Measurements from ENCODE around the gene IFT20.

Gene IFT20

GRCh38 chr17:28370744-28371103, 35.5 kb upstream of the IFT20 start:
- no peaks in the 10 kb centered on the region for H3K79me2 ChIP-seq (ENCODE audit: insufficient read depth, low read depth)
- peaks cover 18% of the 10 kb centered on the region for H3K4me1 ChIP-seq (ENCODE audit: low read depth, poor library complexity, severe bottlenecking)
- H4K20me1 ChIP-seq (ENCODE audit: insufficient read depth) = no peaks in the 10 kb centered on the region
- no peak overlapping the region for H3K9ac ChIP-seq
- peak overlapping the region; percentile 98; the same call in 1 of the 2 replicates for H2AFZ ChIP-seq (ENCODE audit: low read depth)
- no peaks in the 10 kb centered on the region for H3K36me3 ChIP-seq (ENCODE audit: insufficient read depth)
- no peak overlapping the region for H3K27ac ChIP-seq
- H3K4me2 ChIP-seq = peak overlapping the region; percentile 94
- H3K4me3 ChIP-seq (IDR thresholded peaks at IDR 0.05; ENCODE audit: insufficient read depth, low read depth, low read length) = no peak overlapping the region
- TF ChIP-seq CTCF (conservative IDR thresholded peaks at IDR 0.05; ENCODE audit: low read depth, low read length) = no peak
- no peaks in the 10 kb centered on the region; the same call in 1 of the 2 replicates for H3K27me3 ChIP-seq (ENCODE audit: insufficient read depth, low read depth)

GRCh38 chr17:28370035-28370743, 34.9 kb upstream of the IFT20 start, which contains the start of gene VTN:
Gene VTN (minus strand): TSS chr17:28370307. CDS start chr17:28370203, 104 bp downstream.
- no peak for TF ChIP-seq CTCF (conservative IDR thresholded peaks at IDR 0.05; ENCODE audit: low read depth, low read length)
- H3K4me2 ChIP-seq = peak within 1 kb of the TSS; percentile 94
- peaks cover 18% of the 10 kb centered on the region for H3K4me1 ChIP-seq (ENCODE audit: low read depth, poor library complexity, severe bottlenecking)
- no peaks in the 10 kb centered on the region for H4K20me1 ChIP-seq (ENCODE audit: insufficient read depth)
- no peak within 1 kb of the TSS for H3K9ac ChIP-seq
- no peak within 1 kb of the TSS for H3K4me3 ChIP-seq (IDR thresholded peaks at IDR 0.05; ENCODE audit: insufficient read depth, low read depth, low read length)
- no peaks in the 10 kb centered on the region; the same call in 1 of the 2 replicates for H3K27me3 ChIP-seq (ENCODE audit: insufficient read depth, low read depth)
- H3K27ac ChIP-seq = no peak within 1 kb of the TSS
- H2AFZ ChIP-seq (ENCODE audit: low read depth) = peak within 1 kb of the TSS; percentile 98; the same call in 1 of the 2 replicates
- no peaks in the 10 kb centered on the region for H3K79me2 ChIP-seq (ENCODE audit: insufficient read depth, low read depth)
- H3K36me3 ChIP-seq (ENCODE audit: insufficient read depth) = no peaks in the 10 kb centered on the region

- H3K27me3 ChIP-seq (ENCODE audit: insufficient read depth, low read depth) = no peaks in the 10 kb centered on the region; the same call in 1 of the 2 replicates
- no peak for TF ChIP-seq CTCF (conservative IDR thresholded peaks at IDR 0.05; ENCODE audit: low read depth, low read length)
- H3K4me2 ChIP-seq = no peak overlapping the region
- no peak overlapping the region for H3K27ac ChIP-seq
- no peaks in the 10 kb centered on the region for H4K20me1 ChIP-seq (ENCODE audit: insufficient read depth)
- no peaks in the 10 kb centered on the region for H3K36me3 ChIP-seq (ENCODE audit: insufficient read depth)
- H2AFZ ChIP-seq (ENCODE audit: low read depth) = no peak overlapping the region
- no peaks in the 10 kb centered on the region for H3K79me2 ChIP-seq (ENCODE audit: insufficient read depth, low read depth)
- no peak overlapping the region for H3K4me3 ChIP-seq (IDR thresholded peaks at IDR 0.05; ENCODE audit: insufficient read depth, low read depth, low read length)
- no peak overlapping the region for H3K9ac ChIP-seq
- peaks cover 18% of the 10 kb centered on the region for H3K4me1 ChIP-seq (ENCODE audit: low read depth, poor library complexity, severe bottlenecking)
Observed at GRCh38 chr17:28369684-28370034, 34.4 kb upstream of the IFT20 start.

DNA sequence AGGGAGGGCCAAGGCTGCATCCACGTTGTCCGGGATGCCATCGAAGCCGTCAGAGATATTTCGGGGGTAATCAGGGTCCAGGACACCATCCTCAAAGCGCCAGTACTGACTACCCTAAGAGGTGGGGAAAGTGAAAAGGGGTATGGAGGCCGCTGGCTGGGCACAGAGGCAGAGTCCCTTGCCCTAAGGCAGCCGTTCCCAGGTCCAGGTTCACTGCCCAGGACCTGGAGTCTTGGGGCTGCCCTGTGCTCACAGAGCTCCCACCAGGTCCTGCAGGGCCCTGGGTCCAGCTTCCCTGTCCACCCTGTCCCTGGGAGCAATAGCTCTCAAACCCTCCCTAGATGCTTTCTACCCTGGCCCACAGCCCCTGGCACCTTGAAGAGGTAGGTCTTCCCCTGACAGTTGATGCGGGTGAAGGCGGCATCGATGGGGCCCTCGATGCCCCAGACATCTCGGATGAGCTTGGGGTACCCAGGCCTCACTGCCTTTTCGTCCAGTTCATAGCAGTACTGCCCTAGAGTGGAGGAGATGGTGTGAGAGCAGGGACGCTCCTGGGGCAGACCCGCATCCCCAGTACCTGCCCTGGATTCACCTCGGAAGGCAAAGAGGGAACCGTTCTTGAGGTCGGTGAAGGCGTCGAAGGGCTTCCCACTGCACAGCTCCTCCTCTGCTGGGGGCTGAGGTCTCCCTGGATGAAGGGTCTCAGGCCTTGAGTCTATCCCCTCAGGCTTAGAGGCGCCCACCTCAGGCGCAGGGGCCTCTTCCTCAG, 33.8 kb upstream of the IFT20 start:
- TF ChIP-seq CTCF (conservative IDR thresholded peaks at IDR 0.05; ENCODE audit: low read depth, low read length) = no peak
- no peak overlapping the region for H3K4me3 ChIP-seq (IDR thresholded peaks at IDR 0.05; ENCODE audit: insufficient read depth, low read depth, low read length)
- no peaks in the 10 kb centered on the region for H3K79me2 ChIP-seq (ENCODE audit: insufficient read depth, low read depth)
- peaks cover 18% of the 10 kb centered on the region for H3K4me1 ChIP-seq (ENCODE audit: low read depth, poor library complexity, severe bottlenecking)
- H3K9ac ChIP-seq = no peak overlapping the region
- H3K4me2 ChIP-seq = no peak overlapping the region
- H3K27me3 ChIP-seq (ENCODE audit: insufficient read depth, low read depth) = no peaks in the 10 kb centered on the region; the same call in 1 of the 2 replicates
- no peak overlapping the region for H3K27ac ChIP-seq
- no peaks in the 10 kb centered on the region for H4K20me1 ChIP-seq (ENCODE audit: insufficient read depth)
- H2AFZ ChIP-seq (ENCODE audit: low read depth) = no peak overlapping the region
- no peaks in the 10 kb centered on the region for H3K36me3 ChIP-seq (ENCODE audit: insufficient read depth)
